Measurements from ENCODE around the gene GPR156.

GPR156 gene

DNA sequence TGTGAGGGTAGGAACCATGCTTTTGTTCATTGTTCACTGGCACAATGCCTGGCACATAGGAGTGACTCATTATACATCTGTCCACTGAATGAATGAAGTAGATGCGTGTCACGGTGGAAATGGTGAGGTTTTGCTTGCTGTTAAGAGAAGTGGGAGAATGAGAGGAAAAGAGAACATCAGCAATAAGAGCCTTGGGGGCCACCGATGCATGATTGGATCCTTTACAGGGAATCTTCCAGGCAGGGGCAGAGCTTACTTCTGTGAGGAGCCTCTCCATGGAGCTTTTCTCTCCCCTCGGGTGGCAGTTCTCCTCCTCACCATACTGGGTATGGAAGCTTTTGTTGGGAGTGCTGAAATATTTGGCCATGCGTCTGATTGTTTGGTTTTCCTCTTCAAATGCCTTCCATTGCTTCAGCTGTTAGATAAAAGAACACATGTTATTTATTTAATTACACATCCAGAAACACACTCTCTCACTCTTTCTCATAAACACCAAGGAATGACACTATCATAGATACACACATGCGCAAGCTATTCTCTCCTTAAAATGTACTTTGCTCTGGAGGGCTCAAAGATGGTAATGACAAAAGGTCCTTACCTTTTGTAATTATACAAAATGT is 111.9 kb downstream of the GPR156 start:
- H3K9me3 ChIP-seq (replicated peaks; ENCODE audit: insufficient read depth, low read length) = no peaks in the 10 kb centered on the region
- no peak for DNase-seq
- no peak overlapping the region for H3K4me2 ChIP-seq (ENCODE audit: low read depth, low read length)
- TF ChIP-seq EZH2phosphoT487 (IDR thresholded peaks at IDR 0.05; ENCODE audit: low read length) (no peak), EZH2 (optimal IDR thresholded peaks at IDR 0.05; ENCODE audit: low read depth, low read length) (no peak)
- TF ChIP-seq, protein P1, sequence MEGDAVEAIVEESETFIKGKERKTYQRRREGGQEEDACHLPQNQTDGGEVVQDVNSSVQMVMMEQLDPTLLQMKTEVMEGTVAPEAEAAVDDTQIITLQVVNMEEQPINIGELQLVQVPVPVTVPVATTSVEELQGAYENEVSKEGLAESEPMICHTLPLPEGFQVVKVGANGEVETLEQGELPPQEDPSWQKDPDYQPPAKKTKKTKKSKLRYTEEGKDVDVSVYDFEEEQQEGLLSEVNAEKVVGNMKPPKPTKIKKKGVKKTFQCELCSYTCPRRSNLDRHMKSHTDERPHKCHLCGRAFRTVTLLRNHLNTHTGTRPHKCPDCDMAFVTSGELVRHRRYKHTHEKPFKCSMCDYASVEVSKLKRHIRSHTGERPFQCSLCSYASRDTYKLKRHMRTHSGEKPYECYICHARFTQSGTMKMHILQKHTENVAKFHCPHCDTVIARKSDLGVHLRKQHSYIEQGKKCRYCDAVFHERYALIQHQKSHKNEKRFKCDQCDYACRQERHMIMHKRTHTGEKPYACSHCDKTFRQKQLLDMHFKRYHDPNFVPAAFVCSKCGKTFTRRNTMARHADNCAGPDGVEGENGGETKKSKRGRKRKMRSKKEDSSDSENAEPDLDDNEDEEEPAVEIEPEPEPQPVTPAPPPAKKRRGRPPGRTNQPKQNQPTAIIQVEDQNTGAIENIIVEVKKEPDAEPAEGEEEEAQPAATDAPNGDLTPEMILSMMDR (IDR thresholded peaks at IDR 0.05; ENCODE audit: low read length) = no peak
- no peaks in the 10 kb centered on the region for H3K79me2 ChIP-seq (ENCODE audit: low read length)
- H3K4me3 ChIP-seq (ENCODE audit: low read length) = no peak overlapping the region
- H2AFZ ChIP-seq (ENCODE audit: low read length) = no peak overlapping the region
- H3K4me1 ChIP-seq (ENCODE audit: low read length) = peaks cover 10% of the 10 kb centered on the region; the same call in 1 of the 2 replicates
- no peaks in the 10 kb centered on the region for H3K27me3 ChIP-seq (replicated peaks; ENCODE audit: insufficient read depth, low read length)
- no peak overlapping the region for H3K9ac ChIP-seq (ENCODE audit: low read length)
- no peaks in the 10 kb centered on the region for H3F3A ChIP-seq (ENCODE audit: insufficient read depth, low read length)
- no peak overlapping the region for H3K27ac ChIP-seq (ENCODE audit: low read length)
- no peaks in the 10 kb centered on the region for H3K36me3 ChIP-seq (replicated peaks; ENCODE audit: insufficient read depth, low read length)
- H4K20me1 ChIP-seq (ENCODE audit: insufficient read depth, low read length) = no peaks in the 10 kb centered on the region
- H3K9me2 ChIP-seq (replicated peaks; ENCODE audit: insufficient read depth, low read length) = no peaks in the 10 kb centered on the region

DNA sequence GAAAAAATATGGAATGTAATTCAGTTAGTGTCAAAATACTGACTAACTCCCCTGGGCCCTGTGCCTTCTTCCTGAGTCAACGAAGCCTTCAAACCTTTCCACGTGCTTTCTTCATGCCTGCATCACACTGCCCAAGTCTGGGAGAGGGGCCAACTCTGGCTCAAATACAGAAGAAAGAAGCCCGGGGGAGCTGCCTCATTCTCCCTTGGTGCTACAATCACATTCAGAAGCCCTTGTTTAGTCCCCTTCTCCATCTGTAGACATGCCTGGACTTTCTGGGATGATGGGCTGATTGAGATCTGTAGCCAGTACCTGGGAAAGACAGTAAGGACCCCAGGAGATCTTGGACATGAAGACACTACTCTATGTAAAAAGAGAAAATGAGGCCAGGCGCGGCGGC is 113.0 kb downstream of the GPR156 start:
- peaks cover 10% of the 10 kb centered on the region; the same call in 1 of the 2 replicates for H3K4me1 ChIP-seq (ENCODE audit: low read length)

DNA sequence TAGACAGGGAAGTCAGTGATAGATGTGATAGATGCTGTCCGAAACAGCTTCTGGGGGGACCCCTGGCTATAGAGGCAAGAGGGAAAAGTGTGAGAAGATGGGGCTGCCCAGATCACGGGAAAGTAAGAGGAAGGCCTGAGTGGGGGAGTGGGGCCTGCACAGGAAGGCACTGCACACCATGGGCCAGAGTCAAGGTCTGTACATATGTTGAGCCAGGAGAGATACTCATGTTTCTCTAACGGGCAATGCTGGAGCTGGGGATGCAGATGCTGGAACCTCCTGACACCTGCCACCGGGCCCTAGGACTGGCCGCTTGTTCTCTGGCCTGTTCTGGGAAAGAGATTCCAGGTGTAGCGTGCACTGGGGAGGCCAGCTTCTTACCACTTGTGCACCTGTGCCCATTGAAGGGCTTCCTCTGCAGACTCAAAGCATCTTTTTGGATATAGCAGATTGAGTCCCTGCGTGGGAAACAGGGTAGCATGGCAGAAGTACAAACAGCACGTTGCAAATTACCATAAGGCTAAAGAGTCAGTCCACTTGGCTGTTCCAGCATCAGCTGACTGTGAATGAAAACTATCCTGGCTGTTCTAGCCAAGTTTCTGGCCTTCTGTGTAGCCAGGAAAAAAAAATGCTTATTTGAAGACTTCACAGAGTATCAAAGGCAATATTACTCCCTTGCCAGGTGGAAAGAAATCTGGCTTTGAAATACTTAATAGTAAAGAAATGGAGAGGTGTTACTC is 113.7 kb downstream of the GPR156 start:
- no peak overlapping the region for H3K27ac ChIP-seq (ENCODE audit: low read length)
- no peak for TF ChIP-seq EZH2phosphoT487 (IDR thresholded peaks at IDR 0.05; ENCODE audit: low read length)
- TF ChIP-seq, protein P1 (IDR thresholded peaks at IDR 0.05; ENCODE audit: low read length) = no peak
- TF ChIP-seq EZH2 (optimal IDR thresholded peaks at IDR 0.05; ENCODE audit: low read depth, low read length) = no peak
- no peaks in the 10 kb centered on the region for H3K27me3 ChIP-seq (replicated peaks; ENCODE audit: insufficient read depth, low read length)
- no peak overlapping the region for H2AFZ ChIP-seq (ENCODE audit: low read length)
- H3K4me2 ChIP-seq (ENCODE audit: low read depth, low read length) = no peak overlapping the region
- peaks cover 10% of the 10 kb centered on the region; the same call in 1 of the 2 replicates for H3K4me1 ChIP-seq (ENCODE audit: low read length)
- H3K9me3 ChIP-seq (replicated peaks; ENCODE audit: insufficient read depth, low read length) = no peaks in the 10 kb centered on the region
- no peaks in the 10 kb centered on the region for H3F3A ChIP-seq (ENCODE audit: insufficient read depth, low read length)
- no peak overlapping the region for H3K9ac ChIP-seq (ENCODE audit: low read length)
- no peaks in the 10 kb centered on the region for H3K9me2 ChIP-seq (replicated peaks; ENCODE audit: insufficient read depth, low read length)
- no peaks in the 10 kb centered on the region for H3K79me2 ChIP-seq (ENCODE audit: low read length)
- H3K4me3 ChIP-seq (ENCODE audit: low read length) = no peak overlapping the region
- H3K36me3 ChIP-seq (replicated peaks; ENCODE audit: insufficient read depth, low read length) = no peaks in the 10 kb centered on the region
- no peak for DNase-seq
- no peaks in the 10 kb centered on the region for H4K20me1 ChIP-seq (ENCODE audit: insufficient read depth, low read length)

More for the DNA sequence above, 113.0 kb downstream of the GPR156 start:
- no peak overlapping the region for H3K4me2 ChIP-seq (ENCODE audit: low read depth, low read length)
- H3K79me2 ChIP-seq (ENCODE audit: low read length) = no peaks in the 10 kb centered on the region
- no peaks in the 10 kb centered on the region for H3K9me2 ChIP-seq (replicated peaks; ENCODE audit: insufficient read depth, low read length)
- DNase-seq = no peak
- no peak overlapping the region for H2AFZ ChIP-seq (ENCODE audit: low read length)
- H3K27ac ChIP-seq (ENCODE audit: low read length) = no peak overlapping the region
- TF ChIP-seq EZH2phosphoT487 (IDR thresholded peaks at IDR 0.05; ENCODE audit: low read length) (no peak), EZH2 (optimal IDR thresholded peaks at IDR 0.05; ENCODE audit: low read depth, low read length) (no peak)
- H3K27me3 ChIP-seq (replicated peaks; ENCODE audit: insufficient read depth, low read length) = no peaks in the 10 kb centered on the region
- H3F3A ChIP-seq (ENCODE audit: insufficient read depth, low read length) = no peaks in the 10 kb centered on the region
- no peaks in the 10 kb centered on the region for H3K9me3 ChIP-seq (replicated peaks; ENCODE audit: insufficient read depth, low read length)
- no peak overlapping the region for H3K4me3 ChIP-seq (ENCODE audit: low read length)
- no peaks in the 10 kb centered on the region for H4K20me1 ChIP-seq (ENCODE audit: insufficient read depth, low read length)
- no peaks in the 10 kb centered on the region for H3K36me3 ChIP-seq (replicated peaks; ENCODE audit: insufficient read depth, low read length)
- no peak overlapping the region for H3K9ac ChIP-seq (ENCODE audit: low read length)

All from MM.1S (cell line).